ENCODE measurements around the gene RNPS1.

- TF ChIP-seq POLR2AphosphoS5 (IDR thresholded peaks at IDR 0.05; ENCODE audit: low read depth): no peak
- no peak for TF ChIP-seq CTCF (IDR thresholded peaks at IDR 0.05; ENCODE audit: insufficient read depth, low read length)
These were observed 7.7 kb downstream of the RNPS1 start for GRCh38 chr16:2260250-2260649.
